22Rv1 (cell line): ENCODE data around the gene COL7A1.

ENCODE experiments used
- CTCF ChIP-seq: fragments of 450-650 bp; IDR thresholded peaks from 2 replicates; pipeline ENCODE4 v1.5.1; 2017; ENCODE audit warnings: mild to moderate bottlenecking
- ZFX ChIP-seq: fragments of 450-650 bp; IDR thresholded peaks from 2 replicates; pipeline ENCODE4 v1.6.1; 2017; ENCODE audit warnings: antibody characterized with exemption, borderline replicate concordance

DNA sequence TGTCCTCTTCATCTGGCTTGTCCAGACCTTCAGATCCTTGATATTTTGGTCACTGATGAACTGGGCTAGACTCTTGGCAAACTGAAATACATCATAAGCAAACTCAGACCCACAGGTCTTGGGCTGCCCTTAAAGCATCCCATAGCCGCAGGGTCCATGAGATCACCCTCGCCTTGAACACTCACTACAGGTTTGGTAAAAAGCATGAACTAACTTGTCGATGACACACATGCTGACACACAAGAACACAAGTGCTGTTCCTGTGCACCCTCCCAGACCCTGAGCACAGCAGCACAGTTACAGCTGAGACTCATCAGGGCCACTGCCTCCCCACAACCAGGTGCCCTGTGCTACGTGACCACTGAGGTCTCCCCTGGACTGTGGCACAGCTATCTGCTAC is 59.6 kb downstream of the COL7A1 start:
- TF ChIP-seq CTCF (no peak), ZFX (no peak)
